GM12878 (cell line): ENCODE data around the gene C19orf38. TPM values are rescaled to one million over a fixed set of nuclear protein-coding genes. Genes with fewer than 3 reads are reported as not detected.

Experiments used
- ATF2 ChIP-seq: IDR thresholded peaks from 2 replicates; pipeline ENCODE4 v1.6.1; 2012; ENCODE audit warnings: low read length, inconsistent platforms
- ATF7 ChIP-seq: fragments of 450-650 bp; IDR thresholded peaks from 2 replicates; pipeline ENCODE4 v1.6.1; 2016; ENCODE audit warnings: low read depth, mild to moderate bottlenecking
- CHD2 ChIP-seq: IDR thresholded peaks from 2 replicates; pipeline ENCODE4 v1.6.1; 2011; ENCODE audit warnings: low read depth, low read length, improper control_type of control experiment, borderline replicate concordance
- CREM ChIP-seq: IDR thresholded peaks from 2 replicates; pipeline ENCODE4 v1.6.1; 2014; ENCODE audit warnings: antibody characterized with exemption, low read depth
- E2F4 ChIP-seq: IDR thresholded peaks from 2 replicates; pipeline ENCODE4 v1.6.1; 2012; ENCODE audit warnings: low read depth, low read length, improper control_type of control experiment
- EP300 ChIP-seq, 2 experiments: fragments of 150-350 bp in 1 of 2; IDR thresholded peaks; 2 replicates each; pipeline ENCODE4 v1.6.1; 2011 to 2012; ENCODE audit warnings: low read depth in 2 of 2, low read length in 2 of 2, borderline replicate concordance in 1 of 2, improper control_type of control experiment in 1 of 2, inconsistent platforms in 1 of 2; ENCODE audit not compliant: control insufficient read depth in 1 of 2
- GATAD2B ChIP-seq: fragments of 450-650 bp; conservative IDR thresholded peaks from 2 replicates; pipeline ENCODE4 v1.6.1; 2017; ENCODE audit warnings: low read depth, mild to moderate bottlenecking, moderate library complexity
- HDGF ChIP-seq: fragments of 450-650 bp; IDR thresholded peaks from 2 replicates; pipeline ENCODE4 v1.6.1; 2016; ENCODE audit warnings: antibody characterized with exemption
- KDM1A ChIP-seq: fragments of 200-600 bp; sonication (generic); IDR thresholded peaks from 2 replicates; pipeline ENCODE4 v1.6.1; 2016; ENCODE audit warnings: borderline replicate concordance
- KLF5 ChIP-seq: fragments of 450-650 bp; IDR thresholded peaks from 2 replicates; pipeline ENCODE4 v1.6.1; 2014; ENCODE audit warnings: mild to moderate bottlenecking; ENCODE audit not compliant: partially characterized antibody
- MXI1 ChIP-seq: fragments of 150-350 bp; IDR thresholded peaks from 2 replicates; pipeline ENCODE4 v1.6.1; 2011; ENCODE audit warnings: low read depth, mild to moderate bottlenecking, inconsistent platforms, low read length, improper control_type of control experiment
- NR2C1 ChIP-seq: fragments of 450-650 bp; IDR thresholded peaks from 2 replicates; pipeline ENCODE4 v1.6.1; 2017; ENCODE audit warnings: antibody characterized with exemption, mild to moderate bottlenecking, moderate library complexity
- PBX3 ChIP-seq: IDR thresholded peaks from 2 replicates; pipeline ENCODE4 v1.6.1; 2011; ENCODE audit warnings: mild to moderate bottlenecking, low read depth, low read length, moderate library complexity; ENCODE audit not compliant: insufficient replicate concordance
- POU2F2 ChIP-seq: IDR thresholded peaks from 3 replicates; pipeline ENCODE4 v1.6.1; 2011; ENCODE audit warnings: low read depth, mild to moderate bottlenecking, low read length, borderline replicate concordance
- SKIL ChIP-seq: fragments of 450-650 bp; IDR thresholded peaks from 2 replicates; pipeline ENCODE4 v1.6.1; 2017; ENCODE audit warnings: mild to moderate bottlenecking, low read depth, inconsistent platforms; ENCODE audit not compliant: poor library complexity, severe bottlenecking
- SPI1 ChIP-seq: IDR thresholded peaks from 2 replicates; pipeline ENCODE4 v1.6.1; 2011; ENCODE audit warnings: low read depth, mild to moderate bottlenecking, low read length, moderate library complexity, borderline replicate concordance; ENCODE audit not compliant: insufficient read depth
- SRF ChIP-seq, 2 experiments: IDR thresholded peaks; 2 replicates each; pipeline ENCODE4 v1.6.1; 2011; ENCODE audit warnings: low read depth in 2 of 2, low read length in 2 of 2, mild to moderate bottlenecking in 1 of 2, moderate library complexity in 1 of 2
- TAF1 ChIP-seq: IDR thresholded peaks from 2 replicates; pipeline ENCODE4 v1.6.1; 2011; ENCODE audit warnings: mild to moderate bottlenecking, low read depth, low read length, borderline replicate concordance
- TBL1XR1 ChIP-seq: IDR thresholded peaks from 2 replicates; pipeline ENCODE4 v1.6.1; 2012; ENCODE audit warnings: low read depth, low read length, improper control_type of control experiment
- ZBED1 ChIP-seq: IDR thresholded peaks from 2 replicates; pipeline ENCODE4 v1.6.1; 2016; ENCODE audit warnings: borderline replicate concordance
- polyA plus RNA-seq, 11 experiments: library from polyadenylated mRNA; depleted of rRNA in 4 of 11; unstranded in 6 of 11; stranded (reverse) in 5 of 11; fragments of >200 nt; fragmentation: Nextera tagmentation in 4 of 11; fragmentation: Illumina TruSeq in 1 of 11; extraction: Ambion mirVana in 4 of 11; extraction: Trizol in 1 of 11; gene quantifications; 1 replicate in 1 of 11; 2 replicates in 10 of 11; pipeline versions ENCODE4 v1.2.1 to v1.2.3, GENCODE V29; 2011 to 2016; ENCODE audit warnings: inconsistent platforms in 2 of 11, missing spikeins in 2 of 11, low read depth in 1 of 11
- total RNA-seq, 4 experiments: library from RNA; depleted of rRNA in 3 of 4; stranded (reverse); fragments of >200 nt in 3 of 4; fragmentation: Illumina TruSeq in 1 of 4; extraction: Trizol in 1 of 4; gene quantifications; 2 replicates each; pipeline versions ENCODE4 v1.2.1 to v1.2.3, GENCODE V29; 2013 to 2021
- TF ChIP-seq, protein P1 (sequence below): IDR thresholded peaks from 2 replicates; pipeline ENCODE4 v1.6.1; 2011; ENCODE audit warnings: low read depth, mild to moderate bottlenecking, low read length, moderate library complexity, borderline replicate concordance; ENCODE audit errors: extremely low read depth

Gene C19orf38
- total and polyA plus RNA-seq, 10 of the 15 experiments (the other 5 are each of a cell fraction or from before 2014, with no cell fraction given), result 2.6 to 7.5 (median 5.0) TPM

- peak; percentile 68 for TF ChIP-seq SKIL
- TF ChIP-seq NR2C1, result no peak
- TF ChIP-seq, protein P1, sequence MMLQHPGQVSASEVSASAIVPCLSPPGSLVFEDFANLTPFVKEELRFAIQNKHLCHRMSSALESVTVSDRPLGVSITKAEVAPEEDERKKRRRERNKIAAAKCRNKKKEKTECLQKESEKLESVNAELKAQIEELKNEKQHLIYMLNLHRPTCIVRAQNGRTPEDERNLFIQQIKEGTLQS, result no peak
- TF ChIP-seq EP300 (IDR thresholded peaks at IDR 0.05; ENCODE audit: borderline replicate concordance in 1 of 2, control insufficient read depth in 1 of 2, low read depth in 2 of 2, low read length in 2 of 2), result peak; percentile 61 to 96; a peak in 3 of 4 replicates
- TF ChIP-seq ATF2, result peak; percentile 69
- TF ChIP-seq ZBED1, result peak; percentile 53; the same call in 1 of the 2 replicates
- peak; percentile 78 for TF ChIP-seq GATAD2B
- peak; percentile 21 for TF ChIP-seq KLF5
- TF ChIP-seq SPI1, result peak; percentile 99
- TF ChIP-seq TBL1XR1, result peak; percentile 58; the same call in 1 of the 2 replicates
- TF ChIP-seq CREM, result peak; percentile 84
- TF ChIP-seq SRF (IDR thresholded peaks at IDR 0.05; ENCODE audit: low read depth in 2 of 2, low read length in 2 of 2), result peak in 1 of 2 experiments; percentile 35; a peak in 2 of 4 replicates
- TF ChIP-seq ATF7, result peak; percentile 73
- TF ChIP-seq TAF1, result 0 out of 2 replicates have a peak, but pooled peaks have one; percentile 29
- TF ChIP-seq E2F4, result no peak
- peak; percentile 35; the same call in 1 of the 2 replicates for TF ChIP-seq CHD2
- no peak for TF ChIP-seq HDGF
- TF ChIP-seq KDM1A, result no peak
- peak; percentile 58; the same call in 1 of the 2 replicates for TF ChIP-seq MXI1
- 0 out of 3 replicates have a peak, but pooled peaks have one; percentile 58 for TF ChIP-seq POU2F2
- peak; percentile 58 for TF ChIP-seq PBX3
These were observed 28.4 kb downstream of the C19orf38 start (continued) for GRCh38 chr19:10876459-10877240.
